Mesothelial cell of epicardium (in vitro differentiated cells): ENCODE measurements around the gene MSANTD1. TPM values are rescaled to one million over a fixed set of nuclear protein-coding genes. Genes with fewer than 3 reads are reported as not detected.

Experiments used
- DNase-seq, 2 experiments: peaks; one replicate each; pipeline ENCODE4 v3.0.0; 2021; ENCODE audit warnings: low spot score in 2 of 2; ENCODE audit not compliant: unreplicated experiment in 2 of 2
- H3K27ac Mint-ChIP-seq: 2 replicates; pipeline ENCODE4 v1.8.0; 2021; ENCODE audit warnings: mixed read lengths
- H3K27me3 Mint-ChIP-seq: 2 replicates; pipeline ENCODE4 v1.8.0; 2021; ENCODE audit warnings: low read depth, mixed read lengths
- H3K36me3 Mint-ChIP-seq: 2 replicates; pipeline ENCODE4 v1.8.0; 2021; ENCODE audit warnings: mixed read lengths
- H3K4me1 Mint-ChIP-seq: 2 replicates; pipeline ENCODE4 v1.8.0; 2021; ENCODE audit warnings: mixed read lengths
- H3K4me3 Mint-ChIP-seq: 2 replicates; pipeline ENCODE4 v1.8.0; 2021; ENCODE audit warnings: mild to moderate bottlenecking, moderate library complexity, mixed read lengths
- H3K9me3 Mint-ChIP-seq: 2 replicates; pipeline ENCODE4 v1.8.0; 2021; ENCODE audit warnings: mixed read lengths
- total RNA-seq: library from RNA; stranded (reverse); gene quantifications from 3 replicates; pipeline ENCODE4 v1.2.1, GENCODE V29; 2021
- TF ChIP-seq, protein P1 (sequence below): fragments of 200-600 bp; sonication (generic); IDR thresholded peaks from one replicate; pipeline ENCODE4 v1.5.0; 2021; ENCODE audit warnings: antibody characterized with exemption; ENCODE audit not compliant: unreplicated experiment

MSANTD1 gene
- total RNA-seq, 1 donor from 2014 or later = 2.6 TPM

DNA sequence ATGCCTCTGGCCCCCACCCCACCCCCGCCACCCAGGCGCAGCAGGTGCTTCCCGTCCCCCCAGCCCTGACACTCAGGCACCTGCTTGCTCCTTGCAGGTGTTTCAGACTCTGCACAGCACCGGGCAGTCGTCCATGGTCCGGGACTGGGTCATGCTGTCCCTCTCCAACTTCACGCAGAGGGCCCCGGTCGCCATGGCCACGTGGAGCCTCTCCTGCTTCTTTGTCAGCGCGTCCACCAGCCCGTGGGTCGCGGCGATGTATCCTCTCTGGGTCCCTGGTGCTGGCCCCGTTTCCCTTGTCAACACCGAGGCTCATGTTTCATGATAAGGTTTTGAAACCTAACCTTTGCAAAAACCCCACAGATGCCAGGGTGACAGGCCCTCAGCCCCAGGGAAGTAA lies 10.2 kb upstream of the MSANTD1 start:
- no peak overlapping the region for H3K27ac Mint-ChIP-seq
- no peaks in the 10 kb centered on the region for H3K27me3 Mint-ChIP-seq
- H3K4me3 Mint-ChIP-seq = no peak overlapping the region
- no peak for DNase-seq
- peaks cover 2% of the 10 kb centered on the region for H3K4me1 Mint-ChIP-seq
- H3K9me3 Mint-ChIP-seq = no peaks in the 10 kb centered on the region
- H3K36me3 Mint-ChIP-seq = peaks cover 22% of the 10 kb centered on the region
- TF ChIP-seq, protein P1, sequence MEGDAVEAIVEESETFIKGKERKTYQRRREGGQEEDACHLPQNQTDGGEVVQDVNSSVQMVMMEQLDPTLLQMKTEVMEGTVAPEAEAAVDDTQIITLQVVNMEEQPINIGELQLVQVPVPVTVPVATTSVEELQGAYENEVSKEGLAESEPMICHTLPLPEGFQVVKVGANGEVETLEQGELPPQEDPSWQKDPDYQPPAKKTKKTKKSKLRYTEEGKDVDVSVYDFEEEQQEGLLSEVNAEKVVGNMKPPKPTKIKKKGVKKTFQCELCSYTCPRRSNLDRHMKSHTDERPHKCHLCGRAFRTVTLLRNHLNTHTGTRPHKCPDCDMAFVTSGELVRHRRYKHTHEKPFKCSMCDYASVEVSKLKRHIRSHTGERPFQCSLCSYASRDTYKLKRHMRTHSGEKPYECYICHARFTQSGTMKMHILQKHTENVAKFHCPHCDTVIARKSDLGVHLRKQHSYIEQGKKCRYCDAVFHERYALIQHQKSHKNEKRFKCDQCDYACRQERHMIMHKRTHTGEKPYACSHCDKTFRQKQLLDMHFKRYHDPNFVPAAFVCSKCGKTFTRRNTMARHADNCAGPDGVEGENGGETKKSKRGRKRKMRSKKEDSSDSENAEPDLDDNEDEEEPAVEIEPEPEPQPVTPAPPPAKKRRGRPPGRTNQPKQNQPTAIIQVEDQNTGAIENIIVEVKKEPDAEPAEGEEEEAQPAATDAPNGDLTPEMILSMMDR = no peak

DNA sequence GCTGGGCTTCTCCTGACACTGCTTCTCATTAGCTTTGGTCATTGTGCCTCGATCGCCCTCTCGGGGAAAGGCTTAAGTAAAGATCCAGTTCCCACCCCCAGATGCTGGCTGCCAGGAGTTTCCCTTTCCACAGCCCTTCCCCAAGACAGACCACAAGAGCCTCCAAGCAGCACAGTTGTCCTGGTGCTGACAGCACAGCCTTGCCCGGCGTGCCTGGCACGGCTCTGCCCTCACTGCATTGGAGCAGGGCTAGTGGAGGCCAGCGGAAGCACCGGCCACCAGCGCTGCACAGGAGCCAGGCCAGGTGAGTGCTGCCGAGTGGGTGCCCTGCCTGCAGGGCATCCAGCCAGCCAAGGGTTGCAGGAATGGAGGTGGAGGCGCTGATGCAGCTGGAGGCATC lies 9.7 kb upstream of the MSANTD1 start:
- Mint-ChIP-seq H3K27me3 (no peaks in the 10 kb centered on the region), H3K9me3 (no peaks in the 10 kb centered on the region), H3K27ac (no peak overlapping the region), H3K4me3 (no peak overlapping the region), H3K4me1 (peaks cover 2% of the 10 kb centered on the region), H3K36me3 (peaks cover 19% of the 10 kb centered on the region)
- no peak for DNase-seq
- TF ChIP-seq, protein P1 = no peak

DNA sequence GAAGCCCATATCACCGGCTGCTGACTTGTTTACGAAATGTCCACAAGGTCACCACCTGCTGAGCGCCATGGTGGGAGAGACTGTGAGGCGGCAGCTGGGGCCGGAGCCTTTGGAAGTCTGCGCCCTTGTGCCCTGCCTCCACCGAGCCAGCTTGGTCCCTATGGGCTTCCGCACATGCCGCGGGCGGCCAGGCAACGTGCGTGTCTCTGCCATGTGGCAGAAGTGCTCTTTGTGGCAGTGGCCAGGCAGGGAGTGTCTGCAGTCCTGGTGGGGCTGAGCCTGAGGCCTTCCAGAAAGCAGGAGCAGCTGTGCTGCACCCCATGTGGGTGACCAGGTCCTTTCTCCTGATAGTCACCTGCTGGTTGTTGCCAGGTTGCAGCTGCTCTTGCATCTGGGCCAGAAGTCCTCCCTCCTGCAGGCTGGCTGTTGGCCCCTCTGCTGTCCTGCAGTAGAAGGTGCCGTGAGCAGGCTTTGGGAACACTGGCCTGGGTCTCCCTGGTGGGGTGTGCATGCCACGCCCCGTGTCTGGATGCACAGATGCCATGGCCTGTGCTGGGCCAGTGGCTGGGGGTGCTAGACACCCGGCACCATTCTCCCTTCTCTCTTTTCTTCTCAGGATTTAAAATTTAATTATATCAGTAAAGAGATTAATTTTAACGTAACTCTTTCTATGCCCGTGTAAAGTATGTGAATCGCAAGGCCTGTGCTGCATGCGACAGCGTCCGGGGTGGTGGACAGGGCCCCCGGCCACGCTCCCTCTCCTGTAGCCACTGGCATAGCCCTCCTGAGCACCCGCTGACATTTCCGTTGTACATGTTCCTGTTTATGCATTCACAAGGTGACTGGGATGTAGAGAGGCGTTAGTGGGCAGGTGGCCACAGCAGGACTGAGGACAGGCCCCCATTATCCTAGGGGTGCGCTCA lies 8.7 kb upstream of the MSANTD1 start:
- no peak overlapping the region for H3K4me3 Mint-ChIP-seq
- H3K4me1 Mint-ChIP-seq = peaks cover 2% of the 10 kb centered on the region
- no peak for DNase-seq
- H3K27ac Mint-ChIP-seq = no peak overlapping the region
- peaks cover 13% of the 10 kb centered on the region for H3K36me3 Mint-ChIP-seq
- TF ChIP-seq, protein P1 = no peak
- no peaks in the 10 kb centered on the region for H3K9me3 Mint-ChIP-seq
- H3K27me3 Mint-ChIP-seq = no peaks in the 10 kb centered on the region

DNA sequence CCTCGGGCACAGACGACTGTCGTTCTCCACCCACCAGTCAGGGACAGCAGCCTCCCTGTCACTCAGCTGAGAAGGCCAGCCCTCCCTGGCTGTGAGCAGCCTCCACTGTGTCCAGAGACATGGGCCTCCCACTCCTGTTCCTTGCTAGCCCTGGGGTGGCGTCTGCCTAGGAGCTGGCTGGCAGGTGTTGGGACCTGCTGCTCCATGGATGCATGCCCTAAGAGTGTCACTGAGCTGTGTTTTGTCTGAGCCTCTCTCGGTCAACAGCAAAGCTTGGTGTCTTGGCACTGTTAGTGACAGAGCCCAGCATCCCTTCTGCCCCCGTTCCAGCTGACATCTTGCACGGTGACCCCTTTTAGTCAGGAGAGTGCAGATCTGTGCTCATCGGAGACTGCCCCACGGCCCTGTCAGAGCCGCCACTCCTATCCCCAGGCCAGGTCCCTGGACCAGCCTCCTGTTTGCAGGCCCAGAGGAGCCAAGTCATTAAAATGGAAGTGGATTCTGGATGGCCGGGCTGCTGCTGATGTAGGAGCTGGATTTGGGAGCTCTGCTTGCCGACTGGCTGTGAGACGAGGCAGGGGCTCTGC lies 7.9 kb upstream of the MSANTD1 start:
- Mint-ChIP-seq H3K27ac (no peak overlapping the region), H3K9me3 (no peaks in the 10 kb centered on the region), H3K4me3 (no peak overlapping the region), H3K4me1 (peaks cover 2% of the 10 kb centered on the region), H3K36me3 (peaks cover 13% of the 10 kb centered on the region), H3K27me3 (no peaks in the 10 kb centered on the region)
- no peak for DNase-seq
- TF ChIP-seq, protein P1 = no peak

DNA sequence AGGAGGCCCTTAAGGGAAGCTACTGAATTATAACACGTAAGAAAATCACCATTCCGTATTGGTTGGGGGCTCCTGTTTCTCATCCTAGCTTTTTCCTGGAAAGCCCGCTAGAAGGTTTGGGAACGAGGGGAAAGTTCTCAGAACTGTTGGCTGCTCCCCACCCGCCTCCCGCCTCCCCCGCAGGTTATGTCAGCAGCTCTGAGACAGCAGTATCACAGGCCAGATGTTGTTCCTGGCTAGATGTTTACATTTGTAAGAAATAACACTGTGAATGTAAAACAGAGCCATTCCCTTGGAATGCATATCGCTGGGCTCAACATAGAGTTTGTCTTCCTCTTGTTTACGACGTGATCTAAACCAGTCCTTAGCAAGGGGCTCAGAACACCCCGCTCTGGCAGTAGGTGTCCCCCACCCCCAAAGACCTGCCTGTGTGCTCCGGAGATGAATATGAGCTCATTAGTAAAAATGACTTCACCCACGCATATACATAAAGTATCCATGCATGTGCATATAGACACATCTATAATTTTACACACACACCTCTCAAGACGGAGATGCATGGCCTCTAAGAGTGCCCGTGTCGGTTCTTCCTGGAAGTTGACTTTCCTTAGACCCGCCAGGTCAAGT lies 6.9 kb upstream of the MSANTD1 start:
- Mint-ChIP-seq H3K4me3 (no peak overlapping the region), H3K9me3 (no peaks in the 10 kb centered on the region), H3K36me3 (peaks cover 13% of the 10 kb centered on the region), H3K27ac (no peak overlapping the region), H3K27me3 (no peaks in the 10 kb centered on the region), H3K4me1 (peaks cover 2% of the 10 kb centered on the region)
- DNase-seq = no peak
- TF ChIP-seq, protein P1 = no peak
